PFSK-1 (cell line): ENCODE measurements around the gene APELA.

Source experiments
- FOXP2 ChIP-seq: optimal IDR thresholded peaks from 2 replicates; pipeline ENCODE3; 2011; ENCODE audit warnings: borderline replicate concordance, control low read depth, inconsistent platforms; ENCODE audit not compliant: insufficient read depth; ENCODE audit errors: extremely low read length, extremely low read depth
- POLR2AphosphoS5 ChIP-seq: IDR thresholded peaks from 2 replicates; pipeline ENCODE4 v1.6.1; 2012; ENCODE audit warnings: low read depth, mild to moderate bottlenecking, control low read depth, low read length, moderate library complexity
- REST ChIP-seq, 2 experiments: IDR thresholded peaks; 2 replicates each; pipeline versions ENCODE4 v1.6.1 to v1.8.0; 2011 to 2012; ENCODE audit warnings: low read depth in 2 of 2, low read length in 2 of 2, control low read depth in 1 of 2, inconsistent platforms in 1 of 2, mild to moderate bottlenecking in 1 of 2, moderate library complexity in 1 of 2; ENCODE audit not compliant: insufficient read depth in 1 of 2
- SIN3A ChIP-seq: IDR thresholded peaks from 2 replicates; pipeline ENCODE4 v1.6.1; 2012; ENCODE audit warnings: mild to moderate bottlenecking, low read length, moderate library complexity, borderline replicate concordance; ENCODE audit not compliant: insufficient read depth
- TAF1 ChIP-seq: IDR thresholded peaks from 2 replicates; pipeline ENCODE4 v1.6.1; 2012; ENCODE audit warnings: low read length, control low read depth, borderline replicate concordance; ENCODE audit not compliant: insufficient read depth

Gene APELA

GRCh38 chr4:164892018-164892417 is 15.0 kb downstream of the APELA start:
- TF ChIP-seq REST (IDR thresholded peaks at IDR 0.05; ENCODE audit: insufficient read depth in 1 of 2, low read depth in 2 of 2, low read length in 2 of 2), result no peak
- no peak for TF ChIP-seq TAF1
- no peak for TF ChIP-seq POLR2AphosphoS5
- no peak for TF ChIP-seq SIN3A
- TF ChIP-seq FOXP2, result no peak

GRCh38 chr4:164894702-164895101 is 17.7 kb downstream of the APELA start:
- TF ChIP-seq POLR2AphosphoS5 (no peak), FOXP2 (no peak), TAF1 (no peak), SIN3A (no peak)

GRCh38 chr4:164902608-164903007 is 25.6 kb downstream of the APELA start:
- no peak for TF ChIP-seq REST (IDR thresholded peaks at IDR 0.05; ENCODE audit: insufficient read depth in 1 of 2, low read depth in 2 of 2, low read length in 2 of 2)
- no peak for TF ChIP-seq TAF1
- no peak for TF ChIP-seq FOXP2
- TF ChIP-seq SIN3A, result no peak
- no peak for TF ChIP-seq POLR2AphosphoS5

DNA sequence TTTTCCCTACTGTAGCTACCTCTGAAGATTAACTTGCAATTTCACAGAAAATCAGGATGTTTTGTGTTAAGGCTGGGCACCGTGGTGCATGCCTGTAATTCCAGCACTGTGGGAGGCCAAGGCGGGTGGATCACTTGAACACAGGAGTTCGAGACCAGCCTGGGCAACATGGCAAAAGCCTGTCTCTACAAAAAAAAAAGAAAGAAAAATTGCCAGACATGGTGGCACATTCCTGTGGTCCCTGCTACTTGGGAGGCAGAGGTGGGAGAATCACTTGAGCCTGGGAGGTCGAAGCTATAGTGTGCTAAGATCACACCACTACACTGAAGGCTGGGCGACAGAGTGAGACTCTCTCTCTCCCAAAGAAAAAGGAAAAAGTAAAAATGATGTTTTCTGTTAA is 27.4 kb downstream of the APELA start:
- TF ChIP-seq FOXP2 (no peak), TAF1 (no peak), REST (IDR thresholded peaks at IDR 0.05; ENCODE audit: insufficient read depth in 1 of 2, low read depth in 2 of 2, low read length in 2 of 2) (no peak), SIN3A (no peak), POLR2AphosphoS5 (no peak)

- TF ChIP-seq REST (IDR thresholded peaks at IDR 0.05; ENCODE audit: insufficient read depth in 1 of 2, low read depth in 2 of 2, low read length in 2 of 2), result no peak
- no peak for TF ChIP-seq FOXP2
- no peak for TF ChIP-seq SIN3A
- no peak for TF ChIP-seq POLR2AphosphoS5
- TF ChIP-seq TAF1, result no peak
Observed at GRCh38 chr4:164904941-164905340, 28.0 kb downstream of the APELA start.

DNA sequence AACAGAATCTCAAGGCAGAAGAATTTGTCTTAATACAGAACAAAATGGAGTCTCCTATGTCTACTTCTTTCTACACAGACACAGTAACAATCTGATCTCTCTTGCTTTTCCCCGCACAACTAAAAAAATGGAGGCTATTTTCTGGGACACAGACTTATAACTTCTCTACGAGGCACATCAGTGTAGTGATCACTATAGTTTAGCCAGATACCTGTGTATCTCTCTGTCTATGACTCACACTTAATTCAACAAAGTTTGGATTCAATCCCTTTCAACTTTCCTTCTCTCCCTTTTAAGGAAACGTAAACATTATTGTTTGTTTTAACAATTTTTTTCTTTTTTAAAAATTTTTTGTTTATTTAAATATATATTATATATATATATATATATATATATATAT is 29.4 kb downstream of the APELA start:
- TF ChIP-seq REST (IDR thresholded peaks at IDR 0.05; ENCODE audit: insufficient read depth in 1 of 2, low read depth in 2 of 2, low read length in 2 of 2), result no peak
- TF ChIP-seq POLR2AphosphoS5, result no peak
- TF ChIP-seq FOXP2, result no peak
